Mononuclear cell (primary cell): Measurements from ENCODE around the gene GMDS. TPM values are rescaled to one million over a fixed set of nuclear protein-coding genes. Genes with fewer than 3 reads are reported as not detected.

Experiments used
- H3K27me3 ChIP-seq: 2 replicates; pipeline ENCODE4 v1.6.0; 2011; ENCODE audit warnings: low read length, control low read depth; ENCODE audit not compliant: insufficient read depth
- H3K4me1 ChIP-seq: 2 replicates; pipeline ENCODE4 v1.5.1; 2011; ENCODE audit warnings: mild to moderate bottlenecking, low read length, control low read depth; ENCODE audit not compliant: insufficient read depth
- H3K4me3 ChIP-seq: 2 replicates; pipeline ENCODE4 v1.5.1; 2011; ENCODE audit warnings: mild to moderate bottlenecking, low read length, moderate library complexity
- H3K9me3 ChIP-seq: 2 replicates; pipeline ENCODE4 v1.5.1; 2011; ENCODE audit warnings: low read depth, mild to moderate bottlenecking, control low read depth, low read length
- total RNA-seq: library from RNA; depleted of rRNA; stranded (reverse); fragments of >200 nt; gene quantifications from one replicate; pipeline ENCODE4 v1.2.3, GENCODE V29; 2012

The GMDS gene
- total RNA-seq, 1 donor, result 10.6 TPM

GRCh38 chr6:1747003-1747402 is 498.4 kb downstream of the GMDS start:
- no peaks in the 10 kb centered on the region for H3K9me3 ChIP-seq
- no peaks in the 10 kb centered on the region for H3K27me3 ChIP-seq
- H3K4me1 ChIP-seq, result no peaks in the 10 kb centered on the region
- no peak overlapping the region for H3K4me3 ChIP-seq

- H3K27me3 ChIP-seq, result no peaks in the 10 kb centered on the region
- no peak overlapping the region for H3K4me3 ChIP-seq
- no peaks in the 10 kb centered on the region for H3K9me3 ChIP-seq
- no peaks in the 10 kb centered on the region for H3K4me1 ChIP-seq
Observed at GRCh38 chr6:1745814-1746213, 499.6 kb downstream of the GMDS start.

- H3K9me3 ChIP-seq, result no peaks in the 10 kb centered on the region
- H3K4me1 ChIP-seq, result no peaks in the 10 kb centered on the region
- H3K4me3 ChIP-seq, result no peak overlapping the region
- H3K27me3 ChIP-seq, result no peaks in the 10 kb centered on the region
Observed at GRCh38 chr6:1744543-1744942, 500.9 kb downstream of the GMDS start.

- Histone ChIP-seq H3K9me3 (no peaks in the 10 kb centered on the region), H3K4me3 (no peak overlapping the region), H3K27me3 (no peaks in the 10 kb centered on the region), H3K4me1 (no peaks in the 10 kb centered on the region)
Observed at GRCh38 chr6:1739680-1740079, 505.7 kb downstream of the GMDS start.

GRCh38 chr6:1739220-1739619 is 506.2 kb downstream of the GMDS start:
- Histone ChIP-seq H3K9me3 (no peaks in the 10 kb centered on the region), H3K27me3 (no peaks in the 10 kb centered on the region), H3K4me1 (no peaks in the 10 kb centered on the region), H3K4me3 (no peak overlapping the region)

GRCh38 chr6:1738558-1739081 is 506.8 kb downstream of the GMDS start:
- Histone ChIP-seq H3K4me3 (no peak overlapping the region), H3K27me3 (no peaks in the 10 kb centered on the region), H3K9me3 (no peaks in the 10 kb centered on the region), H3K4me1 (no peaks in the 10 kb centered on the region)

GRCh38 chr6:1737463-1738311 is 507.7 kb downstream of the GMDS start:
- Histone ChIP-seq H3K4me1 (no peaks in the 10 kb centered on the region), H3K27me3 (no peaks in the 10 kb centered on the region), H3K9me3 (no peaks in the 10 kb centered on the region), H3K4me3 (no peak overlapping the region)

GRCh38 chr6:1736346-1737105 is 508.9 kb downstream of the GMDS start:
- no peaks in the 10 kb centered on the region for H3K4me1 ChIP-seq
- H3K9me3 ChIP-seq, result no peaks in the 10 kb centered on the region
- no peak overlapping the region for H3K4me3 ChIP-seq
- H3K27me3 ChIP-seq, result no peaks in the 10 kb centered on the region

- H3K4me3 ChIP-seq, result no peak overlapping the region
- H3K4me1 ChIP-seq, result no peaks in the 10 kb centered on the region
- no peaks in the 10 kb centered on the region for H3K9me3 ChIP-seq
- no peaks in the 10 kb centered on the region for H3K27me3 ChIP-seq
Observed at GRCh38 chr6:1735239-1735803, 510.1 kb downstream of the GMDS start.

- no peaks in the 10 kb centered on the region for H3K4me1 ChIP-seq
- H3K9me3 ChIP-seq, result no peaks in the 10 kb centered on the region
- no peak overlapping the region for H3K4me3 ChIP-seq
- H3K27me3 ChIP-seq, result no peaks in the 10 kb centered on the region
Observed at GRCh38 chr6:1730882-1731281, 514.5 kb downstream of the GMDS start.

- peaks cover 4% of the 10 kb centered on the region for H3K4me1 ChIP-seq
- no peak overlapping the region for H3K4me3 ChIP-seq
Observed at GRCh38 chr6:1729750-1730140, 515.7 kb downstream of the GMDS start.

GRCh38 chr6:1729133-1729749 is 516.2 kb downstream of the GMDS start:
- H3K4me1 ChIP-seq, result peaks cover 9% of the 10 kb centered on the region
- H3K9me3 ChIP-seq, result no peaks in the 10 kb centered on the region
- no peaks in the 10 kb centered on the region for H3K27me3 ChIP-seq
- no peak overlapping the region for H3K4me3 ChIP-seq

More at GRCh38 chr6:1729750-1730140, 515.7 kb downstream of the GMDS start:
- Histone ChIP-seq H3K9me3 (no peaks in the 10 kb centered on the region), H3K27me3 (no peaks in the 10 kb centered on the region)

GRCh38 chr6:1726341-1726768 is 519.0 kb downstream of the GMDS start:
- H3K27me3 ChIP-seq, result no peaks in the 10 kb centered on the region
- no peaks in the 10 kb centered on the region for H3K9me3 ChIP-seq
- no peak overlapping the region for H3K4me3 ChIP-seq
- H3K4me1 ChIP-seq, result peaks cover 13% of the 10 kb centered on the region

GRCh38 chr6:1724616-1725015 is 520.8 kb downstream of the GMDS start:
- Histone ChIP-seq H3K9me3 (no peaks in the 10 kb centered on the region), H3K4me1 (peaks cover 13% of the 10 kb centered on the region), H3K4me3 (no peak overlapping the region), H3K27me3 (no peaks in the 10 kb centered on the region)

- Histone ChIP-seq H3K4me1 (peaks cover 13% of the 10 kb centered on the region), H3K27me3 (no peaks in the 10 kb centered on the region), H3K4me3 (no peak overlapping the region)
Observed at GRCh38 chr6:1724124-1724523, 521.3 kb downstream of the GMDS start.

More at GRCh38 chr6:1724124-1724523, 521.3 kb downstream of the GMDS start:
- H3K9me3 ChIP-seq, result no peaks in the 10 kb centered on the region
